Stimulated activated naive CD8-positive, alpha-beta T cell treated with anti-CD3 and anti-CD28 coated beads, Interleukin-15, amount 100 ng/mL, for 72 hours (primary cell): Measurements from ENCODE around the gene ALCAM.

Source experiments
- ATAC-seq: fragments of 150-1000 bp; cut with Tn5 transposase; 2 replicates; pipeline ENCODE4 v1.10.0; 2021; ENCODE audit warnings: mild to moderate bottlenecking, moderate library complexity
- DNase-seq, 2 donors: peaks; one replicate each; pipeline ENCODE4 v3.0.0; 2021 to 2022
- H3K27ac Mint-ChIP-seq, 2 donors: one replicate each; pipeline ENCODE4 v1.8.0; 2022; ENCODE audit warnings: mild to moderate bottlenecking in 2 of 2, mixed read lengths in 2 of 2, moderate library complexity in 2 of 2
- H3K27me3 Mint-ChIP-seq: one replicate; pipeline ENCODE4 v1.8.0; 2022; ENCODE audit warnings: mixed read lengths
- H3K4me1 Mint-ChIP-seq: one replicate; pipeline ENCODE4 v1.8.0; 2022; ENCODE audit warnings: mild to moderate bottlenecking, mixed read lengths
- H3K4me3 Mint-ChIP-seq, 2 donors: one replicate each; pipeline ENCODE4 v1.8.0; 2022; ENCODE audit warnings: mild to moderate bottlenecking in 2 of 2, mixed read lengths in 2 of 2, moderate library complexity in 1 of 2
- H3K9me3 Mint-ChIP-seq, 2 donors: one replicate each; pipeline ENCODE4 v1.8.0; 2022; ENCODE audit warnings: mixed read lengths in 2 of 2

The ALCAM gene

GRCh38 chr3:105424412-105425152, 57.9 kb downstream of the ALCAM start:
- no peak overlapping the region for H3K4me3 Mint-ChIP-seq
- ATAC-seq, result no peak

GRCh38 chr3:105425153-105425502, 58.4 kb downstream of the ALCAM start:
- Mint-ChIP-seq H3K4me1 (peaks cover 10% of the 10 kb centered on the region), H3K27ac (no peak overlapping the region), H3K9me3 (no peaks in the 10 kb centered on the region), H3K27me3 (no peaks in the 10 kb centered on the region), H3K4me3 (no peak overlapping the region)
- no peak for DNase-seq
- no peak for ATAC-seq

More at GRCh38 chr3:105424412-105425152, 57.9 kb downstream of the ALCAM start:
- Mint-ChIP-seq H3K9me3 (no peaks in the 10 kb centered on the region), H3K27ac (no peak overlapping the region), H3K27me3 (no peaks in the 10 kb centered on the region), H3K4me1 (peaks cover 10% of the 10 kb centered on the region)
- no peak for DNase-seq

GRCh38 chr3:105427332-105427731, 60.6 kb downstream of the ALCAM start:
- Mint-ChIP-seq H3K4me3 (no peak overlapping the region), H3K4me1 (peaks cover 10% of the 10 kb centered on the region), H3K27ac (no peak overlapping the region), H3K27me3 (no peaks in the 10 kb centered on the region), H3K9me3 (no peaks in the 10 kb centered on the region)
- ATAC-seq (no peak), DNase-seq (no peak)

GRCh38 chr3:105429034-105429762, 62.5 kb downstream of the ALCAM start:
- Mint-ChIP-seq H3K4me3 (no peak overlapping the region), H3K4me1 (peaks cover 10% of the 10 kb centered on the region), H3K27ac (no peak overlapping the region), H3K27me3 (no peaks in the 10 kb centered on the region), H3K9me3 (no peaks in the 10 kb centered on the region)
- DNase-seq, result no peak
- no peak for ATAC-seq

GRCh38 chr3:105430455-105430854, 63.7 kb downstream of the ALCAM start:
- ATAC-seq, result no peak
- Mint-ChIP-seq H3K27ac (no peak overlapping the region), H3K4me1 (peaks cover 10% of the 10 kb centered on the region), H3K9me3 (no peaks in the 10 kb centered on the region), H3K4me3 (no peak overlapping the region), H3K27me3 (no peaks in the 10 kb centered on the region)
- no peak for DNase-seq

- no peaks in the 10 kb centered on the region for H3K27me3 Mint-ChIP-seq
- H3K27ac Mint-ChIP-seq, result no peak overlapping the region
- no peak overlapping the region for H3K4me3 Mint-ChIP-seq
- DNase-seq (no peak), ATAC-seq (peak; percentile 52)
- H3K4me1 Mint-ChIP-seq, result peaks cover 10% of the 10 kb centered on the region
- H3K9me3 Mint-ChIP-seq, result no peaks in the 10 kb centered on the region
Measured at GRCh38 chr3:105431200-105431599, 64.5 kb downstream of the ALCAM start.

GRCh38 chr3:105435277-105435676, 68.6 kb downstream of the ALCAM start:
- no peak overlapping the region for H3K27ac Mint-ChIP-seq
- ATAC-seq (no peak), DNase-seq (no peak)
- H3K27me3 Mint-ChIP-seq, result no peaks in the 10 kb centered on the region
- H3K4me1 Mint-ChIP-seq, result no peaks in the 10 kb centered on the region
- H3K9me3 Mint-ChIP-seq, result no peaks in the 10 kb centered on the region
- no peak overlapping the region for H3K4me3 Mint-ChIP-seq

- H3K4me1 Mint-ChIP-seq, result no peaks in the 10 kb centered on the region
- no peaks in the 10 kb centered on the region for H3K9me3 Mint-ChIP-seq
- H3K27me3 Mint-ChIP-seq, result no peaks in the 10 kb centered on the region
- H3K4me3 Mint-ChIP-seq, result no peak overlapping the region
- ATAC-seq (no peak), DNase-seq (no peak)
- no peak overlapping the region for H3K27ac Mint-ChIP-seq
Measured at GRCh38 chr3:105436687-105437086, 70.0 kb downstream of the ALCAM start.

GRCh38 chr3:105440113-105440512, 73.4 kb downstream of the ALCAM start:
- H3K4me1 Mint-ChIP-seq, result no peaks in the 10 kb centered on the region
- DNase-seq (no peak), ATAC-seq (no peak)
- no peak overlapping the region for H3K27ac Mint-ChIP-seq
- no peaks in the 10 kb centered on the region for H3K27me3 Mint-ChIP-seq
- peaks cover 0 to 4% of the 10 kb centered on the region in 2 donors for H3K9me3 Mint-ChIP-seq
- H3K4me3 Mint-ChIP-seq, result no peak overlapping the region

- DNase-seq, result no peak
- no peak overlapping the region for H3K27ac Mint-ChIP-seq
- H3K9me3 Mint-ChIP-seq, result peaks cover 0 to 4% of the 10 kb centered on the region in 2 donors
- no peak for ATAC-seq
- H3K4me1 Mint-ChIP-seq, result no peaks in the 10 kb centered on the region
- no peaks in the 10 kb centered on the region for H3K27me3 Mint-ChIP-seq
- H3K4me3 Mint-ChIP-seq, result no peak overlapping the region
Measured at GRCh38 chr3:105444725-105445124, 78.0 kb downstream of the ALCAM start.

- Mint-ChIP-seq H3K27ac (no peak overlapping the region), H3K9me3 (no peaks in the 10 kb centered on the region), H3K4me1 (no peaks in the 10 kb centered on the region), H3K4me3 (no peak overlapping the region), H3K27me3 (no peaks in the 10 kb centered on the region)
- DNase-seq (no peak), ATAC-seq (no peak)
Measured at GRCh38 chr3:105448338-105448982, 81.8 kb downstream of the ALCAM start.

- no peak overlapping the region for H3K4me3 Mint-ChIP-seq
- no peaks in the 10 kb centered on the region for H3K27me3 Mint-ChIP-seq
- no peak for DNase-seq
- H3K4me1 Mint-ChIP-seq, result no peaks in the 10 kb centered on the region
- no peak for ATAC-seq
- no peaks in the 10 kb centered on the region for H3K9me3 Mint-ChIP-seq
- H3K27ac Mint-ChIP-seq, result no peak overlapping the region
Measured at GRCh38 chr3:105449414-105449813, 82.7 kb downstream of the ALCAM start.

- Mint-ChIP-seq H3K27me3 (no peaks in the 10 kb centered on the region), H3K4me3 (no peak overlapping the region), H3K9me3 (no peaks in the 10 kb centered on the region)
Measured at GRCh38 chr3:105456017-105456416, 89.3 kb downstream of the ALCAM start.

GRCh38 chr3:105458518-105459215, 92.0 kb downstream of the ALCAM start:
- DNase-seq, result no peak

More at GRCh38 chr3:105456017-105456416, 89.3 kb downstream of the ALCAM start:
- H3K4me1 Mint-ChIP-seq, result no peaks in the 10 kb centered on the region
- no peak overlapping the region for H3K27ac Mint-ChIP-seq
- ATAC-seq, result no peak
- DNase-seq, result no peak

GRCh38 chr3:105459566-105460290, 93.0 kb downstream of the ALCAM start:
- ATAC-seq (no peak), DNase-seq (no peak)

More at GRCh38 chr3:105458518-105459215, 92.0 kb downstream of the ALCAM start:
- no peak overlapping the region for H3K27ac Mint-ChIP-seq
- no peaks in the 10 kb centered on the region for H3K27me3 Mint-ChIP-seq
- no peaks in the 10 kb centered on the region for H3K9me3 Mint-ChIP-seq
- no peak overlapping the region for H3K4me3 Mint-ChIP-seq
- H3K4me1 Mint-ChIP-seq, result no peaks in the 10 kb centered on the region
- ATAC-seq, result no peak

More at GRCh38 chr3:105459566-105460290, 93.0 kb downstream of the ALCAM start:
- no peak overlapping the region for H3K27ac Mint-ChIP-seq
- H3K27me3 Mint-ChIP-seq, result no peaks in the 10 kb centered on the region
- H3K9me3 Mint-ChIP-seq, result no peaks in the 10 kb centered on the region
- H3K4me1 Mint-ChIP-seq, result no peaks in the 10 kb centered on the region
- H3K4me3 Mint-ChIP-seq, result no peak overlapping the region
